ENCODE results near the gene ARL14EPL. TPM values are rescaled to one million over a fixed set of nuclear protein-coding genes. Genes with fewer than 3 reads are reported as not detected.

ARL14EPL gene
- not detected for total RNA-seq
- under 1 TPM in 2 of 3 donors, not detected in 1; 0.03 to 0.08 TPM for polyA plus RNA-seq
- long read RNA-seq, donor 1 = 0 reads
- long read RNA-seq, donor 2 = 0 reads

- 36 to 44% (median 41%) methylated on average over 9 of the region's 9 CpGs for WGBS, 3 donors
- Histone ChIP-seq H3K36me3 (ENCODE audit: insufficient read depth in 1 of 2, low read depth in 1 of 2) (no peaks in the 10 kb centered on the region), H3K4me3 (no peak within 1 kb of the TSS), H3K27ac (no peak within 1 kb of the TSS), H3K9me3 (no peaks in the 10 kb centered on the region), H3K27me3 (ENCODE audit: insufficient read depth in 3 of 3, low read length in 2 of 3) (no peaks in the 10 kb centered on the region), H3K4me1 (no peaks in the 10 kb centered on the region)
- intact Hi-C loops (cut with DNase I) = no loop called here
- DNase-seq = peak; percentile 27 to 65
- TF ChIP-seq CTCF (IDR thresholded peaks at IDR 0.05) = peak; percentile 5
- peak; percentile 48 to 88 (median 63) for ATAC-seq
These were observed at the start of gene ARL14EPL for GRCh38 chr5:116032094-116032517. Gene ARL14EPL (plus strand): TSS chr5:116032472. CDS start chr5:116051466, 18,994 bp downstream.

GRCh38 chr5:115983519-115983918 lies 48.8 kb upstream of the ARL14EPL start:
- DNase-seq (no peak), ATAC-seq (no peak)
- intact Hi-C loops (cut with DNase I) = no loop called here
- 76 to 82% (median 81%) methylated on average over 1 of the region's 1 CpG for WGBS, 3 donors
- H3K27ac ChIP-seq = no peak overlapping the region
- no peaks in the 10 kb centered on the region for H3K9me3 ChIP-seq
- H3K4me3 ChIP-seq = no peak overlapping the region
- no peaks in the 10 kb centered on the region for H3K36me3 ChIP-seq (ENCODE audit: insufficient read depth in 1 of 2, low read depth in 1 of 2)
- TF ChIP-seq CTCF (IDR thresholded peaks at IDR 0.05) = no peak
- H3K4me1 ChIP-seq = no peaks in the 10 kb centered on the region
- no peaks in the 10 kb centered on the region for H3K27me3 ChIP-seq (ENCODE audit: insufficient read depth in 3 of 3, low read length in 2 of 3)

GRCh38 chr5:115985802-115986757 lies 46.2 kb upstream of the ARL14EPL start:
- Histone ChIP-seq H3K36me3 (ENCODE audit: insufficient read depth in 1 of 2, low read depth in 1 of 2) (no peaks in the 10 kb centered on the region), H3K27ac (no peak overlapping the region), H3K9me3 (no peaks in the 10 kb centered on the region), H3K27me3 (ENCODE audit: insufficient read depth in 3 of 3, low read length in 2 of 3) (no peaks in the 10 kb centered on the region), H3K4me3 (no peak overlapping the region), H3K4me1 (no peaks in the 10 kb centered on the region)
- DNase-seq (no peak), ATAC-seq (no peak)
- 69 to 74% (median 71%) methylated on average over 10 of the region's 10 CpGs for WGBS, 3 donors
- no peak for TF ChIP-seq CTCF (IDR thresholded peaks at IDR 0.05)
- intact Hi-C loops (cut with DNase I) = no loop called here

GRCh38 chr5:115988002-115988401 lies 44.3 kb upstream of the ARL14EPL start:
- H3K4me3 ChIP-seq = no peak overlapping the region
- H3K27me3 ChIP-seq (ENCODE audit: insufficient read depth in 3 of 3, low read length in 2 of 3) = no peaks in the 10 kb centered on the region
- 77 to 83% (median 81%) methylated on average over 2 of the region's 2 CpGs for WGBS, 3 donors
- H3K36me3 ChIP-seq (ENCODE audit: insufficient read depth in 1 of 2, low read depth in 1 of 2) = no peaks in the 10 kb centered on the region
- TF ChIP-seq CTCF (IDR thresholded peaks at IDR 0.05) = no peak
- no peaks in the 10 kb centered on the region for H3K9me3 ChIP-seq
- DNase-seq (no peak), ATAC-seq (no peak)
- no peak overlapping the region for H3K27ac ChIP-seq
- no peaks in the 10 kb centered on the region for H3K4me1 ChIP-seq
- intact Hi-C loops (cut with DNase I) = no loop called here

All from psoas muscle (tissue), 8 donors.